GM21723 (cell line): Measurements from ENCODE around the gene OPRM1.
"Not testable (repeated sequence)": the region's sequence is repeated elsewhere in the genome, so short reads cannot be mapped to it uniquely, and the experiment has no call there.

Source experiments
- ATAC-seq: cut with Tn5 transposase; IDR thresholded peaks from one replicate; pipeline ENCODE4 v1.9.1; 2021; ENCODE audit warnings: mild to moderate bottlenecking, moderate library complexity; ENCODE audit not compliant: unreplicated experiment

The OPRM1 gene

DNA sequence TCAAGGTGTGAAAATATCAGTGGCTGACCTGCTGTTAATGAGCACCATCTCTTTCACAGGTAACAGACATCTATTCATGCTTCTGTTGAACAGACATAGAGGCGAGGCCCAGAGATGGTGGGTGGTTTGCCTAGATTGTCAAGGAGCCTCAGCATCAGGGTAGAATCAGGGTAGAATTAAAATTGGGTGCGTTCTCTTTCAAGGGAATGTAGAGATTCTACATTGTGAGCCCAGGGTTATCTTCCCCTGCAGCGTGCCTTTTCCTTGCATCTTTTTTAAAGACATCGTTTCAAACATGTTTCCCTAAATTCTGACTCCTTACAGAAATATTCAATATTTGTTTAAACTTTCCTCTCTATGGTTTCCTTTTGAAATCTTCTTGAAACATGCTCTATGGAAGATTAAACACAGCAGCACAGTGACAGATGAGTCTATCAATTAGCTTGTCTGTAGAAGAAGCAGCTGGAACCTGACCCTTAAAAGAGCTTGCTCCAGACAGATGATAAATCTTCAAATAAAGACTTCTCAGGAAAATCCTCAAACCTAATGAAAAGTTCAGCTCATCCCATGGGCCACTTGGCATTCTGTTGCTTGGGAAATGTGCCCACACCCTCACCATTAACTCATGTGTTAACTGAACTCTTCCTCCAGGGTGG is 197.7 kb downstream of the OPRM1 start:
- no peak for ATAC-seq

DNA sequence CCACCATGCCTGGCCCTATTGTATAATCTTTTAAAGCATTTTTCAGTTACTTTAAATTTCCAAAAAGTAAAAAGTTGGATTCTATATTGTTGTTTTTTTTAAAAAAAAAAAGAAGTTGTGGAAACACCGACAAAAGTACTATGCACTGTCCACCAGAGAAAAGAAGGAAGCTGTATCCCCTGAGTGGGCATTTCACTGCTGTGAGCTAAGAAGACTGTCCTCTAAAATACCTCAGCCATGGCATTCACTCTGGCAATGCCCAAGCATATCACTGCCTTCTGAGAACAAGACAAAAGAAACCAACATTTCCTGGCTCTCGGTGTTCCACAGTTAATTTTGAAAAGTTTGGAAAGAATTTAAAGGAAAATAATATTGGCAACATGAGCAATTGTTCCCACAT is 199.8 kb downstream of the OPRM1 start:
- no peak for ATAC-seq

DNA sequence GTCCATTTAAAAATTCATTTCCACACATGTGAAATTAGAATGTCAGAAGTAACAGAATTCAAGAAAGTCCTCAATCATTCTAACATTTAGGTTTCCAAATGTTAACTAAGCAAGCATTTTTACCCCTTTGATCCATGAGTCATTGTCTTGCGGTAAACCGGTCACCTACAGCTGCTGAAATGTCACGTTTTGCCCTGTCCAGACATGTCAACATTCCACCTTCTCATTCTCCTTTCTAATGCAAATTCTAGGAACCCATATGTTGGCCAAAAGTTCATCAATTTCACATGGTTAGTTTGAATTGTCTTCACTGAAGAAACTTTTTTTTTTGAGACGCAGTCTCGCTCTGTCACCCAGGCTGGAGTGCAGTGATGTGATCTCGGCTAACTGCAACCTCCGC is 200.4 kb downstream of the OPRM1 start:
- no peak for ATAC-seq

DNA sequence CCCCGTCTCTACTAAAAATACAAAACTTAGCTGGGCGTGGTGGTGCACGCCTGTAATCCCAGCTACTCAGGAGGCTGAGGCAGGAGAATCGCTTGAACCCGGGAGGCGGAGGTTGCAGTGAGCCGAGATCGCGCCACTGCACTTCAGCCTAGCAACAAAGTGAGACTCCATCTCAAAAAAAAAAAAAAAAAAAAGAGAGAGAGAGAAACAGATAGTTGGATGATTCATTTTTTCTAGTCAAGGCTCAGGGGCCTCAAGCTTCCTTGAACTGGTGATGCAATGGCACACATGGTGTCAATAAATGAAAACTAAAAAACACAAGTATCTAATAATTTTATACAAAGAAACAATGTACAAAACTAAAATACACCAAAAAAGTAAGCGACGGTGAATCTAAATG is 202.0 kb downstream of the OPRM1 start:
- ATAC-seq, result not testable (repeated sequence)

DNA sequence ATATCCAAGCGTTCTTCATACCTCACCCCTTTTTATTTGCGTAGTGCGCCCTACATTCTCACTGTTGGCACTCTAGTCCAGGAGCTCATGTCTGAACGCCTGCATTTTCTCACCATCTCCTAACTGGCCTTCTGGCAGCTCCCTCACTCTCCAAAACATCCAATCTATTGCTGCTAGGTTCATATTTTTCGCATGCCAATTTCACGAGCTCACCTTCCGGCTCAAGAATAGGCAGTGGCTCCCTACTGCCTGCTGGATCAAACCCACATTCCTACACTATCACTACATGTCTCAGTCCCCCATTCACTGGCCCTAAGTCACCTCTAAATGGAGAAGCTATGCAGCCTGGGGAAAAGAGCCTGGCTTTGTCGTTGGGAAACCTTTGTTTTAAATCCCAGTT is 202.5 kb downstream of the OPRM1 start:
- ATAC-seq, result no peak

DNA sequence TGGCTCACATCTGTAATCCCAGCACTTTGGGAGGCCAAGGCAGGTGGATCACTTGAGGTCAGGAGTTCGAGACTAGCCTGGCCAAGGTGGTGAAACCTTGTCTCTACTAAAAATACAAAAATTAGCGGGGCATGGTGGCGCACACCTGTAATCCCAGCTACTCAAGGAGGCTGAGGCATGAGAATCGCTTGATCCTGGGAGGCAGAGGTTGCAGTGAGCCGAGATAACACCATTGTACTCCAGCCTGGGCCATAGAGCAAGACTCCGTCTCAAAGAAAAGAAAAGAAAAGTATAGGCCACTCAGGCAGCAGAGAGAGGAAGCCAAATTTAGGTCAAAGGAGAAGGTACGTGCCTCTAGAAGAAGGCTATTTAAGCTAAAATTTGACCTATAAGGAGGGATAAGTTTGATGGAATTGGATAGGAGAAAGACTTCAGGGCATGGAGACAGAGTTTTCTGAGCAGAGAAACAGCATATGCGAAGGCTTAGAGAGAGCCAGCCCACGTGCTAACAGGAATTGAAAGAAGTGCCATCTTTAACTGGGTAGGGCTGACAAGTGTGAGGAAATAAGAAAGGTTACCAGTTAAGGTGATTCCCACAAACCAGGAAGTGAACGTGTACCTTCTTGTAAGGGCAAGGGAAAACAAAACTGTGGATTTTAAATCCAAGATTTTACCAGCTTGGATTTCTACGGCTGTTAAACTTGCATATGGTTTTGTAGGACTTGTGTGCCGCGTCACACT is 203.7 kb downstream of the OPRM1 start:
- no peak for ATAC-seq

DNA sequence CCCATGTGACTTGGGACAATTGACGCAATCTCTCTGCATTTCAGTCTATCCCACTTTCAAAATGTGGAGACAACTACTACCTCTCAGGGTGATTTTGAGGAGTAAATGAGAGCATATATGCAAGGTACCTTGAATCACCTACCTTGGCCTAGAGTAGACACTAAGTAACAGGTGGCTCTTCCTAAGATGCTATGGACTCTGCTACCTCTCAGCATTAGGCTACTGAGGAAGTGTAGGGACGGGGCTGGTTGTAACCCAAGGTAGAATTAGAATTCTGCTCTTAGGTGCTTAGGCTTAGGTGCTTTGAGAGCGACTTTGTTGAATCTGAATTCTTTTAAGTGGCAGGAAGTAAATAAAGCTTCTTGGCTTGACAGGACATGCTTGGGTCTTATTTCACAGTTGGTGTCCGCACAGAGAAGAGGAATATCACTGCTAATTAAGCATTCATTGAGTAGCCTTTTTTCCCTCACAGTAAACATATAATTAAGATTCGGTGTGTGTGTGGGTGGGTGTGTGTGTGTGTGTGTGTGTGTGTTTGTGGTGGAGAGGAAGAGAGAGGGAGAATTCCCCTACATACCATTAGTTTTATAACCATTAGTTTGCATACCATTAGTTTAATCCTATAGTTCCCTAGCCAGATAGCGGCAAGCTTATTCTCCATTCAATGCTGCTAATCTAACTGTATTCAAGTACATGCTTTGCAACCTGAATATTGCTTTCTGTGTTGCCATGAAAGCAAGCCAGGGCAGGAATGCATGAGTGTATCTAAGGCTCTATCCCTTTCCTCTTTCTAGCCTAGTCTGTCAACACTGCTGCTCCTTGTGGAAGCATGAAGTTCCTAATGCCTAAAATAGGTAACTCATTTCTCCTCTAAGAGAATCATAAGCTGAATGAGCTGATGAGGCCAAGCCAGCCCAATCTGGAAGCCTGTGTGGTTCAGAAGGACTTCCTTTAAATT is 205.0 kb downstream of the OPRM1 start:
- ATAC-seq, result no peak

DNA sequence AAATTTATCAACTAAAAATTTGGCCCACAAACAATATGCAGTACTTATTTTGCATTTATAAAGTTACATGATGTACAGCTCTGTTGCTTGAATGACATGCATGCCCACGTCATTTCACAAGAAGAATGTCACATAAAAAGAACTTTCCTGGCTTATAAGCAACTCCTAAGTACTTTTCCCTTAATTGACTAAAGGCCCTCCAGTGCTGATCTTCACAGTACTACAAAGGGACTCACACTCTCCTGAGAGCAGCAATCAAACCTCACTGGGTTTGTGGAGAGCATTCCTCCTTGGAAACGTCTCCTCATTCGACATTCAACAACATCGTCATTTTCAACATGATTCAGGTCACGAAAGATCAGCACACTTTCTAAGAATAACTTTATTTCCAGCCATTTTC is 206.5 kb downstream of the OPRM1 start:
- ATAC-seq, result no peak

DNA sequence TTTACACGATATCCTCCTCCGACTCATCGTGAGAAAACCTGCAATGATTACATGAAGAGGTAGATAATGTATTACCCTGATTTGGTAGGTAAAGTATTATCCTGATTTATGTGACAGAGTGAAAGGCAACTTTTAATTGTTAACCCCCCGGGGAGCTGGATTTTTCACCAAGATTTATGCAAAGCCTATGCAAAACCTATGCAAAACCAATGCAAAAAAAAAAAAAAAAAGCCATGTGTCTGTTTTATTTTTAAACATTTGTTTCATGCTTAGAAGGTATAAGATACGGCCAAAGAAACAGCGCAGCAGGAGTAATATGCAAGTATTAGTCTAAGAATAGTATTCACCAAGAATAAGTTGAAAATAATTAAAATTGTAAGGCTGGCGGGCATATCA is 207.7 kb downstream of the OPRM1 start:
- ATAC-seq, result no peak

DNA sequence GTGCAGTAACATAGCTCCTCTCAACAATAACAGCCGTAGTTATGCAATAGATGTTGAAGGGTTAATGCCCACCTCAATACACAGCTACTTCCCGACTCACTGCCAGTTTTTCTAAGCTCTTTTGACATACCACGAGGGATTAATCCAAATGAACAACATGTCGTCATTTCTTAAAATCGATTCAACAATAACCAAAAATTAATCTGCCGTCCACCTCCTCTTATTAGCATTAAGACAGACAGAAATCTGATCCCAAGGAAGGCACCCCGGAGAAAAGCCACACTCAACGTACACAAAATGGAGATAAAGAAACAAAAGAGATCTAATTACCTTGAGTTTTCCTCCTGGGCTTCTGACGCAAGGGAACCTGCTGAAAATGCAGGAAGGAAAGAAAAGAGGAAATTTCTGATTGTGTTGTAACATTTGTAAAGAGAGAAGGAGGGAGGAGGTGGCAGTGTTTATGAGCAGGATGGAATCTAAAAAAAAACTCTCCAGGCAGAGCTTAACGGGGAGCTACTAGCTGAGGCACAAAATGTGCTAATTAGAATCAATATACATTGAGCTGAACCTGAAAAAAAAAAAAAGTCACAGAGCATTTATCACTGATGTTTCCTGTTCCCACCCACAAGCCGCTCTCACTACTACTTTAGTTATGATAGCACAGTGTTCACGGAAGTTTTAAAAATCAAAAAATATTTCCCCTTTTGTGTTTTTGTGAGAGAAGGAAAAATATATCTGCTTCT is 208.2 kb downstream of the OPRM1 start:
- peak; percentile 58 for ATAC-seq

DNA sequence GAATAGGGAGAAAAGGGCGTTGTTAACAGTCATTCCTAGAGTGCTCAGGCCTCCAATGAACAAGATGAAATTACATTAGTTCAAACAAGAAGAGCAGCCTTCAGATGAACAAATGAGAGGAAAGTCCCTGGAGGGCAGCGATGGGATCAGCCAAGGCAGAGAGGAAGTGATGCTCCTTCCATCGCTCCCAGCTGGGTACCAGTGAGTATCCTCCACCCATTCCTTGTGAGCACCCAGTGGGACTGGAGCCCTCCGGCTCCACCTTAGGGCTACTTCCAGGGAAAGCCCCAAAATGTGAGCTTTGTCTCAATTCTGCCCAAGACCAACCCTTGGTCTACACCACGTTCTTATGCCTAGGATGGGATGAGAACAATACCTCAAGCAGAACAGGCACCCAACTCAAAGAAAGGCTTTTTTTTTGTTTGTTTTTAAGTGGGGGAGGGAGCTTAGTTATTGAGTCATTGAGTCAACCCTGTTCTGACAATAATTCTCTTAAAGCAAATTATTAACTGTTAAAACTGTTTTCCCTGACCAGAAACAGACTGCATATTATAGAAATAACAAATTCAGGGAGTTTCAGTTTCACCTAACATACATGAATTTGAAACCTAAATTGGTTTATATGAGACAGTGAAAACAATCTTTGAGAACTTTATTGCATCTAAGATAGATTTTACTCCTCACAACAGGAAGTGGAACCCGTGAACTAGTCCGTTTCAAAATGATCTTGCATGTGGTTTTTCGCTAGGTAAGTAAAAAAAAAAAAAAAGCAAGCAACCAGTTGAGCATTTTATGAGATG is 210.7 kb downstream of the OPRM1 start:
- peak; percentile 74 for ATAC-seq

DNA sequence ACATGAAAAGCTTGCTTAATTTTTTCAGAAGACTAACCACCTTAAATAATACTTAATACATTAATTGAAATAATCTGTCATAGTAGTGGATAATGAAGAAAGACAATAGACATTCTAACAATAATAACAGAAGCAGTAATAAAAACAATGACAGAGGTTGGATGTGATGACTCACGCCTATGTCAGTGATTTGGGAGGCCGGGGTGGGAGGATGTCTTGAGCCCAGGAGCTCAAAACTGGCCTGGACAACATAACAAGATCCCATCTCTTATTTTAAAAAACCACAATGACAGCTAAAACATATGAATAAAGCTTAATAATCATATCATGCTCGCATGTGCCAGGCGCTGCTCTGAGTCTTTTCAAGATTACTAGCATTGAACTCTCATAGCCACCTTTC is 212.1 kb downstream of the OPRM1 start:
- no peak for ATAC-seq

DNA sequence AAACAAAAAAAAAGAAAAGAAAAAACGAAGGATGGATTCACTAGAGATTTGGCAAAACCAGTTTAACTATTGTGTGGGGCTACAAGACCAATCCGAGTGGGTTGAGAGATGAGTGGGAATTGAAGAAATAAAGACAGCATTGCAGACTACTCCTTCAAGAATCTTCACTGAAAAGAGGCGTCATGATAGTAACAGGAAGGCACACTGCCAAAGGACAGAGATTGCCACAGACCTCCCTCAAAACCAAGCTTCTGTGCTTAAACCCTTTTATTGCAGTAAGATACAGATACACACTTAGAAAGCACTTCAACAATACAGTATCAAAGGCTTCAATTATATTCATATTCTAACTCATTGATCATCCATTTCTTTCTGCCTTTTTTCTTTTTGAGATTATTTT is 213.6 kb downstream of the OPRM1 start:
- no peak for ATAC-seq

DNA sequence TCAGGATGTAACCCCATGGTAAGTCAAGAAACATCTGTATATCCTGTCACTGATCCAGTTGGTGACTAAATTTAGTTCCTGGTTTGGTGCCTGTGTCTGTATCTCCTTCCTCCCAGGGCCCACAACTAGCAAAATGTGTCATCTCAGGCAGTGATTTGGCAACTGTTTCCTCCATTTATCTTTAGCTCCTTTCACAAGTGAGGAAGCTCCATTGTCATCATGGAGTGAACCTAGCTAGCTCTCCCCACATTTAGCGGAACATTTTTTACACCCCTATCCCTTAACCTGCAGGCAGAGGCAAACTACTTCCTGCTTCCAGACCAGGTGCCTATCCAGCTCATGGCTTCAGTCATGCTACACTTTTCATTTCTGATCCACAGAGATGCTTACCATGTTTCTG is 218.0 kb downstream of the OPRM1 start:
- no peak for ATAC-seq

DNA sequence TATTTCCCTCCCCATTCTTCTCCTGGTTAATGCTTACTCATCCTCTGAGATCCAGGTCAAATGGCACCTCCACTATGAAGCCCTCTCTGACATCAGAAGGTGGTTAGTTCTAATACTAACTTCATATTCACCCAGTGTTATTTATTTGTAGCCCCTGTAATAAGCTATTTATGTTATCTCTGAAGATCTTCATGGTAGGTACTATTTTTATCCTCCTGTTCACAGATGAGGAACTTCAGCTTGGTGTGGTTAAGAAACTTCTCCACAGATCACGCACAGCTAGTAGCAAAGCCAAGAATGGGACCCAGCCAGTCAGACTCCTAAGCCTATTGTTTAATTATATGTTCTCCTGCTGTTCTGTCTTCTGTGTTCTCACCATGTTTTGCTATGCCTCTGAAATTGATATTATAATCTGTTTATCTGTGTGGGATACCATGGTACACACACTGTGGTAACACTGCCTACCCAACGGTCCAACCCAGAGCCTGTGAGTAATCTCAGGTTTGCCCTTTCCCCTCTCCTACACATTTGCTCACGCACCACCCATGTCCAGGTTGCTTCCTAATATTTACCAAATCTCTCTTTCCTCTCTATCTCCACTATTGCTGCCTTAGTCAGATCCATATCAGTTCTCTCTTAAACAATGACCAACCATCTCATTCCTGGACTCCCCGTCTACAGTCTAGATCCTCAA is 219.2 kb downstream of the OPRM1 start:
- ATAC-seq, result peak; percentile 78

DNA sequence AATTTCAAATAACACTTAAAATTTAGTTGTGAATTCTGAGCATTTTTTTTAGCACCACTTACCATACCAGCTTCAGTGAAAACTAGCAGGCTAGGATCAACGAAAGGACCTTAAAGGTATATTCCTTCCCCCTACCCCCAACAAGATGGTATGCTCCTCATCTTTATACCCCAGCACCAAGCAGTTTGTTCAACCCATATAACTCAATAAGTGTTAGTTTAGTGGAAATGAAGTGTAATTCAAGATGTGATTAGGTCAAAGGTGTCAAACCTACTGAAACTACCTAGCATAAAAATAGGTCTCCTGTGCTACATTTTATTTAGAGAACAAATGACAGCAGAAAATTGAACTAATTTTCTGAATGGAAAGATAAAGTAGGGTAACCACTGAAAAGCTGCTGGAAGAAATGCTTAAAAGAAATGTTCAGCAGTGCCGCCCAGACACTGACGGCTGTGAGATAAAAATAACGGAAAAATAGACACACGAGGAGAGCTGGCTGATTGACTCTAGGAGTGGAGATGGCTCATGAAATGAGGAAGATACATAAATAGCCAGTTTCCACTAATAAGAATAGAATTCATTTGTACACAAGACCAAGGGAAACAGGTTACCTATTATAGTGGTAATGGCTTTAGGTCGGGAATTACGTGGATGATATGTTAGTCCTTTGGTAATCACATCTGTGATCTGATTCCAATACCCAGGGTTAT is 222.8 kb downstream of the OPRM1 start:
- peak; percentile 39 for ATAC-seq

DNA sequence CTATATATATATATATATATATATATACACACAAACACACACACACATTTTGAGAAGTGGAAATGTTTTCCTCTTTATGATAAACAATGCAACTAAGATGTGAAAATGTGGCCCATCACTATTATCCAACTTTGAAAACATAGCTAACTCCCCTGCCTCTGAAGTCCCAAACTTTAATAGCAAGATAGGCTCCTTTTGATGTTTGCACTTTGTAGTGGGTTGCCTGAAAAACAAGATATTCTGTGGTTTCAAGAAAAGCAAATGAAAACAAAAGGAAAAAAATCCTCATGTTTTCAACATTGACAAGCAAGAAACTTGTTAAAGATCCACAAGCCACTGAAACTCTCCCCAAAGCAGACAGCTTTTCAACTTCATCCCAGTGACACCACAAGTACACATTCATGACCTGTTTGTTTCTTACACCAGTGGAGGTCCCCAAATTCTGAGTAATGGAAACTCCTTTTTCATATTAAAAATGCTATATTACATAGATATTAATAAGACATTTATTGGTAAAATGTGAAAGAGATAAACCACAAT is 227.6 kb downstream of the OPRM1 start:
- no peak for ATAC-seq

DNA sequence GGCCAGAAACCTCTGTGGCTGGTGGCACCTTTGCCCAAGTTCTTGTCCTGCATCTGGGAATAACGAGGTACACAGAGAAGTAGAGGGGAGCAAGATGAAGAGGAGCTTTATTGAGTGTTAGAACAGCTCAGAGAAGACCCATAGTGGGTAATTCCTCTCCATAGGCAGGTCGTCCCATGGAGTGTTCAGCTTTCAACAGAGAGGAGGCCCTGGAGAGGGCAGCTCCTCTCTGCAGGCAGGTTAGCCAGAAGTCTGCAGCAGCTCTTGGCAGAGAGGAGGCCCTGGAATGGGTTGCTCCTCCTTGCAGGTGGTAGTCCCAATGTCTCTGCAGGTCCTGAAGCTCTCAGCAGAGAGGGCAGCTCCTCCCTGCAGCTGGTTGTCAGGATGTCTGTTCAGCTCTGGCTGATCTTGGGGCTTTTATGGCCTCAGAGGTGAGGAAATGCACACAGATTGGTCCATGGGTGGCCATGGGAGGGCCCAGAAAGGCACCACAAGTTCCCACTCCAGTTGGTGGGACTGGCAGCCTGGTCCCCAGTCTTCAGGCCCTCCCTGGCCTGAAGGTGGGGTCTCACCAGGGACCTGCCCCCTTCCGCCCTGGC is 228.6 kb downstream of the OPRM1 start:
- ATAC-seq, result no peak
